Smooth muscle cell (in vitro differentiated cells): Measurements from ENCODE around the gene CCR9. TPM values are rescaled to one million over a fixed set of nuclear protein-coding genes. Genes with fewer than 3 reads are reported as not detected.

Experiments
- DNase-seq: peaks from one replicate; lab custom pipeline; 2025; ENCODE audit not compliant: unreplicated experiment; lab: John Stamatoyannopoulos, UW
- H2AFZ ChIP-seq: fragments of 200-600 bp; sonication (generic); 2 replicates; pipeline ENCODE4 v1.6.0; 2016; ENCODE audit warnings: antibody characterized with exemption, low read depth, mild to moderate bottlenecking
- H3F3A ChIP-seq: fragments of 200-600 bp; sonication (generic); 2 replicates; pipeline ENCODE4 v1.6.0; 2017; ENCODE audit warnings: antibody characterized with exemption, low read depth
- H3K27ac ChIP-seq: fragments of 200-600 bp; sonication (generic); 2 replicates; pipeline ENCODE4 v1.5.1; 2016; ENCODE audit warnings: low read depth, mild to moderate bottlenecking
- H3K27me3 ChIP-seq: fragments of 200-600 bp; sonication (generic); 2 replicates; pipeline ENCODE4 v1.6.1; 2016; ENCODE audit warnings: low read depth, mild to moderate bottlenecking
- H3K36me3 ChIP-seq: fragments of 200-600 bp; sonication (generic); 2 replicates; pipeline ENCODE4 v1.5.1; 2016; ENCODE audit warnings: low read depth
- H3K4me1 ChIP-seq: fragments of 200-600 bp; sonication (generic); 2 replicates; pipeline ENCODE4 v1.5.1; 2016; ENCODE audit warnings: low read depth
- H3K4me2 ChIP-seq: fragments of 200-600 bp; sonication (generic); 2 replicates; pipeline ENCODE4 v1.6.0; 2016; ENCODE audit warnings: mild to moderate bottlenecking
- H3K4me3 ChIP-seq: fragments of 200-600 bp; sonication (generic); 2 replicates; pipeline ENCODE4 v1.5.1; 2016; ENCODE audit warnings: mild to moderate bottlenecking
- H3K79me2 ChIP-seq: fragments of 200-600 bp; sonication (generic); 2 replicates; pipeline ENCODE4 v1.6.0; 2016; ENCODE audit warnings: low read depth, mild to moderate bottlenecking
- H3K9ac ChIP-seq: fragments of 200-600 bp; sonication (generic); 2 replicates; pipeline ENCODE4 v1.6.0; 2016; ENCODE audit warnings: low read depth
- H3K9me3 ChIP-seq: fragments of 200-600 bp; sonication (generic); replicated peaks from 2 replicates; pipeline ENCODE4 v1.5.1; 2016; ENCODE audit warnings: low read depth
- H4K20me1 ChIP-seq: fragments of 200-600 bp; sonication (generic); 2 replicates; pipeline ENCODE4 v1.6.0; 2016; ENCODE audit warnings: low read depth
- WGBS: methylation state at CpG from one replicate; pipeline ENCODE4 v1.1.7; 2016; ENCODE audit warnings: low lambda C conversion rate; 5-methylcytosine and 5-hydroxymethylcytosine counted together
- polyA plus RNA-seq: library from polyadenylated mRNA; unstranded; fragments of >200 nt; fragmentation: Nextera tagmentation; extraction: Ambion mirVana; gene quantifications from 2 replicates; pipeline ENCODE4 v1.2.1, GENCODE V29; 2016
- total RNA-seq: library from RNA; depleted of rRNA; stranded (reverse); fragments of >200 nt; gene quantifications from 2 replicates; pipeline ENCODE4 v1.2.3, GENCODE V29; 2014
- TF ChIP-seq, protein P1 (sequence below): fragments of 200-600 bp; sonication (generic); IDR thresholded peaks from 2 replicates; pipeline ENCODE4 v1.5.1; 2017; ENCODE audit warnings: borderline replicate concordance, mild to moderate bottlenecking, antibody characterized with exemption; ENCODE audit not compliant: insufficient read depth, poor library complexity, severe bottlenecking

CCR9 gene
- total and polyA plus RNA-seq, 2 experiments from 2014 or later: not detected

DNA sequence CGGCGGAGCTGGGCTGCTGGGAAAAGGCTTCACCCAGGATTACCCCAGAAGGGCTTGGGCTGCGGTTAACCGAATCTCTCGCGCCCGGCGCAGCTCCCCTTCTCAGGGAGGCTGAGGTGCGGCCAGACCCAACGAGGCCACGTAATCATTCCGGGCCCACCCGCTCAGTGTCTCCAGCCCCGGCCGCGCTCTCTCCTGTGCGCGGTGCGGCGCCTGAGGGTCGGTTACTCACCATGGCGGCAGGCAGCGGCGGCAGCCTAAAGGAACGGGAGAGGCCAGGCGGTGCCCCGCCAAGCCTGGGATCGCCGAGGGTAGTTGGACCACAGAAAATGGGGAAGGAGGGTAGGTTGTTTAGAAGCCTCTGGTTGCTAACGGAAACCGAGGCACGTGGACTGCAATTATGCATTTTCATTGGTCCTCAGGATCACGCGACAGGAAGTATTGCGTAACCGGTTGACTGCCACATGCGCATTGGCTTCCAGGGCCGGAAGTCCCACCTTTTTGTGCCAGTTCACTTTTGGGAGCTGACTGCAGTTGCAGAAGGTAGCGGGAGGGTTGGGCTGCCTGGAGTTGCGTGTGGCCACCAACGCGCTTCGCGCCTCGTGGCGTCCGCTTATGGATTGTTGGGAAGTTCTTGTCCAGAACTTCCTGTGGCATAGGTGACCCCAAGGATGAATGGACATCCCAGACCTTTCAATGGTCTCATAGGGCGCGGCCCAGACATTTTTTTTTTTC is 44.4 kb upstream of the CCR9 start, which contains the start of gene LZTFL1:
Gene LZTFL1 (minus strand): TSS at position 363 of the 735 bp plus-strand sequence. CDS start 128 bp downstream, at position 235.
- WGBS: 4% methylated on average over 49 of the region's 49 CpGs
- Histone ChIP-seq H3K4me2 (peak within 1 kb of the TSS; percentile 86), H3K27ac (peak within 1 kb of the TSS; percentile 89), H3K27me3 (peaks cover 29% of the 10 kb centered on the region), H3K79me2 (no peaks in the 10 kb centered on the region), H3K36me3 (no peaks in the 10 kb centered on the region), H3K4me1 (peaks cover 6% of the 10 kb centered on the region), H3K9ac (peak within 1 kb of the TSS; percentile 97), H3K4me3 (peak within 1 kb of the TSS; percentile 85), H4K20me1 (no peaks in the 10 kb centered on the region), H3K9me3 (no peaks in the 10 kb centered on the region), H2AFZ (peak within 1 kb of the TSS; percentile 96), H3F3A (no peaks in the 10 kb centered on the region)
- DNase-seq: peak; percentile 57
- TF ChIP-seq, protein P1, sequence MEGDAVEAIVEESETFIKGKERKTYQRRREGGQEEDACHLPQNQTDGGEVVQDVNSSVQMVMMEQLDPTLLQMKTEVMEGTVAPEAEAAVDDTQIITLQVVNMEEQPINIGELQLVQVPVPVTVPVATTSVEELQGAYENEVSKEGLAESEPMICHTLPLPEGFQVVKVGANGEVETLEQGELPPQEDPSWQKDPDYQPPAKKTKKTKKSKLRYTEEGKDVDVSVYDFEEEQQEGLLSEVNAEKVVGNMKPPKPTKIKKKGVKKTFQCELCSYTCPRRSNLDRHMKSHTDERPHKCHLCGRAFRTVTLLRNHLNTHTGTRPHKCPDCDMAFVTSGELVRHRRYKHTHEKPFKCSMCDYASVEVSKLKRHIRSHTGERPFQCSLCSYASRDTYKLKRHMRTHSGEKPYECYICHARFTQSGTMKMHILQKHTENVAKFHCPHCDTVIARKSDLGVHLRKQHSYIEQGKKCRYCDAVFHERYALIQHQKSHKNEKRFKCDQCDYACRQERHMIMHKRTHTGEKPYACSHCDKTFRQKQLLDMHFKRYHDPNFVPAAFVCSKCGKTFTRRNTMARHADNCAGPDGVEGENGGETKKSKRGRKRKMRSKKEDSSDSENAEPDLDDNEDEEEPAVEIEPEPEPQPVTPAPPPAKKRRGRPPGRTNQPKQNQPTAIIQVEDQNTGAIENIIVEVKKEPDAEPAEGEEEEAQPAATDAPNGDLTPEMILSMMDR: no peak

- no peak overlapping the region for H3K9ac ChIP-seq
- H3K79me2 ChIP-seq: no peaks in the 10 kb centered on the region
- no peaks in the 10 kb centered on the region for H3K36me3 ChIP-seq
- TF ChIP-seq, protein P1: no peak
- no peaks in the 10 kb centered on the region for H3K9me3 ChIP-seq
- no peak overlapping the region for H3K4me2 ChIP-seq
- no peak overlapping the region for H3K4me3 ChIP-seq
- peaks cover 6% of the 10 kb centered on the region for H3K4me1 ChIP-seq
- DNase-seq: no peak
- H3F3A ChIP-seq: no peaks in the 10 kb centered on the region
- WGBS: 76% methylated on average over 9 of the region's 9 CpGs
- H4K20me1 ChIP-seq: no peaks in the 10 kb centered on the region
- no peak overlapping the region for H2AFZ ChIP-seq
- peaks cover 40% of the 10 kb centered on the region for H3K27me3 ChIP-seq
- H3K27ac ChIP-seq: no peak overlapping the region
These were observed 43.3 kb upstream of the CCR9 start for GRCh38 chr3:45842851-45843625.

GRCh38 chr3:45844616-45845015 is 41.7 kb upstream of the CCR9 start:
- Histone ChIP-seq H3K4me1 (peaks cover 6% of the 10 kb centered on the region), H3K27me3 (peaks cover 56% of the 10 kb centered on the region), H3K27ac (no peak overlapping the region), H2AFZ (no peak overlapping the region), H4K20me1 (no peaks in the 10 kb centered on the region), H3K36me3 (no peaks in the 10 kb centered on the region), H3K4me2 (no peak overlapping the region), H3K9me3 (no peaks in the 10 kb centered on the region), H3K4me3 (no peak overlapping the region), H3F3A (no peaks in the 10 kb centered on the region), H3K9ac (no peak overlapping the region), H3K79me2 (no peaks in the 10 kb centered on the region)
- TF ChIP-seq, protein P1: no peak
- no peak for DNase-seq
- WGBS: 95% methylated on average over 1 of the region's 1 CpG
